K562 (cell line): ENCODE results near the gene PIGX. TPM values are rescaled to one million over a fixed set of nuclear protein-coding genes. Genes with fewer than 3 reads are reported as not detected.

Experiments
- FUS ChIP-seq: fragments of 200-400 bp; formaldehyde crosslinking; optimal IDR thresholded peaks from 2 replicates; pipeline ENCODE3; 2017; ENCODE audit warnings: low read depth, low read length
- IRF1 ChIP-seq: sonication (generic); formaldehyde crosslinking; IDR thresholded peaks from 2 replicates; pipeline ENCODE4 v1.8.0; 2022; ENCODE audit warnings: missing genetic modification reagents, mild to moderate bottlenecking, borderline replicate concordance
- MXI1 ChIP-seq: IDR thresholded peaks from 2 replicates; pipeline ENCODE4 v1.6.1; 2011; ENCODE audit warnings: low read depth, mild to moderate bottlenecking, improper control_type of control experiment, low read length
- NFYB ChIP-seq: IDR thresholded peaks from 2 replicates; pipeline ENCODE4 v1.6.1; 2011; ENCODE audit warnings: mild to moderate bottlenecking, moderate library complexity; ENCODE audit not compliant: insufficient read length; ENCODE audit errors: extremely low read depth
- RAD21 ChIP-seq, 2 experiments: fragments of 250-450 bp in 1 of 2; fragments of 450-650 bp in 1 of 2; sonication (Bioruptor Pico) in 1 of 2; formaldehyde crosslinking in 1 of 2; IDR thresholded peaks in 1 of 2; conservative IDR thresholded peaks in 1 of 2; 2 replicates each; pipeline versions ENCODE4 v1.4.0 to v1.8.0; 2020 to 2022; ENCODE audit warnings: mild to moderate bottlenecking in 2 of 2, moderate library complexity in 1 of 2
- RB1 ChIP-seq: fragments of 450-650 bp; IDR thresholded peaks from 2 replicates; pipeline ENCODE4 v1.6.1; 2017; ENCODE audit warnings: low read depth, mild to moderate bottlenecking
- RFX7 ChIP-seq: fragments of 250-450 bp; sonication (Bioruptor Pico); IDR thresholded peaks from 2 replicates; pipeline ENCODE4 v1.5.1; 2021; ENCODE audit warnings: mild to moderate bottlenecking
- SUPT5H ChIP-seq: fragments of 450-650 bp; IDR thresholded peaks from 2 replicates; pipeline ENCODE4 v1.6.1; 2016
- ZBTB7A ChIP-seq: IDR thresholded peaks from 2 replicates; pipeline ENCODE4 v1.6.1; 2011; ENCODE audit warnings: low read depth, mild to moderate bottlenecking, low read length, moderate library complexity, borderline replicate concordance; ENCODE audit not compliant: control insufficient read depth
- ZNF124 ChIP-seq: sonication (generic); formaldehyde crosslinking; IDR thresholded peaks from 2 replicates; pipeline ENCODE4 v1.8.1; 2022; ENCODE audit warnings: missing genetic modification reagents
- ZNF592 ChIP-seq: fragments of 450-650 bp; IDR thresholded peaks from 2 replicates; pipeline ENCODE4 v1.6.1; 2017; ENCODE audit warnings: antibody characterized with exemption, mild to moderate bottlenecking
- ZNF639 ChIP-seq, 2 experiments: fragments of 200-800 bp in 1 of 2; sonication (Bioruptor generic) in 1 of 2; sonication (generic) in 1 of 2; formaldehyde crosslinking in 1 of 2; IDR thresholded peaks in 1 of 2; conservative IDR thresholded peaks in 1 of 2; 2 replicates each; pipeline versions ENCODE4 v1.5.0 to v1.6.1; 2016 to 2020; ENCODE audit warnings: missing compliant biosample characterization in 1 of 2, missing genetic modification characterization in 1 of 2, missing genetic modification reagents in 1 of 2
- polyA plus RNA-seq, 8 experiments: library from polyadenylated mRNA; depleted of rRNA in 4 of 8; stranded (reverse) in 5 of 8; unstranded in 3 of 8; fragments of >200 nt; fragmentation: Nextera tagmentation in 2 of 8; fragmentation: Illumina TruSeq in 1 of 8; extraction: Ambion mirVana in 2 of 8; extraction: Trizol in 1 of 8; gene quantifications; 2 replicates each; pipeline versions ENCODE4 v1.2.1 to v1.2.3, GENCODE V29; 2011 to 2014; ENCODE audit warnings: inconsistent platforms in 1 of 8, missing spikeins in 1 of 8
- total RNA-seq, 7 experiments: library from RNA; depleted of rRNA in 6 of 7; stranded (reverse); fragments of >200 nt in 6 of 7; fragmentation: Illumina TruSeq in 2 of 7; extraction: Trizol in 2 of 7; gene quantifications; 2 replicates each; pipeline versions ENCODE4 v1.2.1 to v1.2.3, GENCODE V29; 2011 to 2021; ENCODE audit warnings: low replicate concordance in 1 of 7
- TF ChIP-seq, protein P1 (sequence below): fragments of 250-450 bp; sonication (Bioruptor Pico); IDR thresholded peaks from 2 replicates; pipeline ENCODE4 v1.8.0; 2021; ENCODE audit warnings: moderate library complexity, mild to moderate bottlenecking, inconsistent platforms
- TF ChIP-seq, protein P2 (sequence below): conservative IDR thresholded peaks from 2 replicates; pipeline ENCODE4 v1.6.1; 2011; ENCODE audit warnings: low read depth, mild to moderate bottlenecking, low read length; ENCODE audit not compliant: control insufficient read depth

The PIGX gene
- total and polyA plus RNA-seq, 9 of the 15 experiments (the other 6 are each of a cell fraction or from before 2014, with no cell fraction given), result 3.7 to 36.3 (median 26.9) TPM

- TF ChIP-seq FUS (no peak), ZNF592 (no peak), RAD21 (CRISPR knock-in tag; conservative IDR thresholded peaks at IDR 0.05 in 1 of 2, IDR thresholded peaks at IDR 0.05 in 1 of 2) (no peak), ZNF124 (CRISPR knock-in tag) (no peak), NFYB (no peak), IRF1 (CRISPR knock-in tag) (no peak), ZBTB7A (no peak), RB1 (no peak), ZNF639 (CRISPR knock-in tag; conservative IDR thresholded peaks at IDR 0.05 in 1 of 2, IDR thresholded peaks at IDR 0.05 in 1 of 2) (no peak), SUPT5H (0 out of 2 replicates have a peak, but pooled peaks have one; percentile 26), RFX7 (CRISPR knock-in tag) (no peak), MXI1 (no peak)
- TF ChIP-seq, protein P1, sequence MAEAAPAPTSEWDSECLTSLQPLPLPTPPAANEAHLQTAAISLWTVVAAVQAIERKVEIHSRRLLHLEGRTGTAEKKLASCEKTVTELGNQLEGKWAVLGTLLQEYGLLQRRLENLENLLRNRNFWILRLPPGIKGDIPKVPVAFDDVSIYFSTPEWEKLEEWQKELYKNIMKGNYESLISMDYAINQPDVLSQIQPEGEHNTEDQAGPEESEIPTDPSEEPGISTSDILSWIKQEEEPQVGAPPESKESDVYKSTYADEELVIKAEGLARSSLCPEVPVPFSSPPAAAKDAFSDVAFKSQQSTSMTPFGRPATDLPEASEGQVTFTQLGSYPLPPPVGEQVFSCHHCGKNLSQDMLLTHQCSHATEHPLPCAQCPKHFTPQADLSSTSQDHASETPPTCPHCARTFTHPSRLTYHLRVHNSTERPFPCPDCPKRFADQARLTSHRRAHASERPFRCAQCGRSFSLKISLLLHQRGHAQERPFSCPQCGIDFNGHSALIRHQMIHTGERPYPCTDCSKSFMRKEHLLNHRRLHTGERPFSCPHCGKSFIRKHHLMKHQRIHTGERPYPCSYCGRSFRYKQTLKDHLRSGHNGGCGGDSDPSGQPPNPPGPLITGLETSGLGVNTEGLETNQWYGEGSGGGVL (CRISPR knock-in tag), result no peak
- TF ChIP-seq, protein P2, sequence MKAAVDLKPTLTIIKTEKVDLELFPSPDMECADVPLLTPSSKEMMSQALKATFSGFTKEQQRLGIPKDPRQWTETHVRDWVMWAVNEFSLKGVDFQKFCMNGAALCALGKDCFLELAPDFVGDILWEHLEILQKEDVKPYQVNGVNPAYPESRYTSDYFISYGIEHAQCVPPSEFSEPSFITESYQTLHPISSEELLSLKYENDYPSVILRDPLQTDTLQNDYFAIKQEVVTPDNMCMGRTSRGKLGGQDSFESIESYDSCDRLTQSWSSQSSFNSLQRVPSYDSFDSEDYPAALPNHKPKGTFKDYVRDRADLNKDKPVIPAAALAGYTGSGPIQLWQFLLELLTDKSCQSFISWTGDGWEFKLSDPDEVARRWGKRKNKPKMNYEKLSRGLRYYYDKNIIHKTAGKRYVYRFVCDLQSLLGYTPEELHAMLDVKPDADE, result no peak
These were observed 45.9 kb downstream of the PIGX start (continued) for GRCh38 chr3:196757876-196758739.
